ENCODE data around the gene INTS1.

DNA sequence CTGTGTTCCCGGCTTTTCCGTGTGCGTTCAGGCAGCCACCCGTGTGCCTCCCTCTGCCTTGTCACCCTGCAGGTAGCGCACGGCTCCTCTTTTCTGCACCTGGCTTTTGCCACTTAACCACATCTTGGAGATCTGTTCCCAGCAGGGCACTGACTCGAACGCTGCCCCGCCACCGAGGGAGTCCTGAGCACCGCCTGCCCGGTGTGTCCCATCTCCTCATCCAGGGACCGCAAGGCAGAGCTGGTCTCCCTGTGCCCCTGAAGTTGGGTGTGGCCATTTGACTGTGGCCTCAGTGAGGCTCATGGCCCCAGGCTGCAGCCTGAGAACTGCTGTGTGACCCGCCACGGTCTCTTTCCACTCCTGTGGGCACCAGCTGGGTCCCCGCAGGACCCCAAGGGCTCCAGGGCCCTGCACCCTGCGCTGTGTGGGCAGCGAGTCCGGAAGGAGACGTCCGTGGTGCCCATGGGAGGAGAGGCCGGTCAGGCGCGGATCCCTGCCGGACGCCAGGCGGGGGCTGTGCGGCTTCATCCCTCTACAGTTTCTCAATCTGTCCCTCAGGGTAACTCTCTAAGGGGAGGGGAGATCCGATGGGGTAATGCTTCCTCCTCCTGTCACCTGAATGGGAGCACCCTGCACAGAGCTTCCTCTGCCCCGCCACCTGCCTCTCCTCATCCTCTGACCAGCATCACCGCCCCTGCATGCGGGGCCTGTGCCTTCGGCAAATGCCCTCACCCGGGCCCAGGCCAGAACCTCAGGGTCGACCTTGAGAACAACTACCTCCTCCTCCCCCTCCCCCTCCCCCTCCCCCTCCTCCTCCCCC lies 1.8 kb upstream of the INTS1 start:
- no peak for TF ChIP-seq CTCF (IDR thresholded peaks at IDR 0.05)
- TF ChIP-seq POLR2A (IDR thresholded peaks at IDR 0.05): no peak
